HFF-Myc (cell line): Measurements from ENCODE around the gene PHYKPL.

Experiments
- DNase-seq: peaks from one replicate; pipeline ENCODE4 v3.0.0-alpha.2; 2011; ENCODE audit warnings: low read depth; ENCODE audit errors: extremely low read depth
- H3K4me3 ChIP-seq: replicated peaks from 2 replicates; pipeline ENCODE4 v1.5.1; 2011; ENCODE audit warnings: low read depth, mild to moderate bottlenecking, control low read depth, low read length
- CTCF ChIP-seq: IDR thresholded peaks from 2 replicates; pipeline ENCODE4 v1.5.1; 2012; ENCODE audit warnings: mild to moderate bottlenecking, low read depth, low read length, control low read depth; ENCODE audit errors: missing control alignments

Gene PHYKPL

GRCh38 chr5:178238711-178239592, 6.3 kb upstream of the PHYKPL start:
- no peak for DNase-seq
- no peak for TF ChIP-seq CTCF

GRCh38 chr5:178238313-178238635, 5.7 kb upstream of the PHYKPL start:
- no peak overlapping the region for H3K4me3 ChIP-seq
- TF ChIP-seq CTCF = no peak
- DNase-seq = no peak

More at GRCh38 chr5:178238711-178239592, 6.3 kb upstream of the PHYKPL start:
- no peak overlapping the region for H3K4me3 ChIP-seq

GRCh38 chr5:178237431-178238312, 5.1 kb upstream of the PHYKPL start:
- DNase-seq = no peak
- no peak for TF ChIP-seq CTCF

DNA sequence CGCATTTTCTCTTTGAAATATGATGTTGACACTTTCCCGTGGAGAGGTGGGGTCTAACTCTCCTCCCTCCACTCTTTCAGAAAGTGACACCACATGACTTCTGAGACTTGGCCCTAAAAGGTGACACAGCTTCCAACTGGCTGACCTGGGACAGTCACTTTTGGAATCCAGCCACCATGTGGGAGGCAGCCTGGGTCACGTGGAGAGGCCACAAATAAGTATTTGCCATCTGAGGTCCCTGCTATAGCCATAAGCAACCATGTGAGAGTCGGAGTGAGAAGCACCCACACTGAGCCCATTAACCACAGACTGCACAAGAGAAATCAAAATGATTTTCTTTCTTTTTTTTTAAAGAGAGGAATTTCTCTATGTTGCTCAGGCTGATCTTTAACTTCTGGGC, 4.1 kb upstream of the PHYKPL start:
- DNase-seq = no peak
- H3K4me3 ChIP-seq = no peak overlapping the region
- TF ChIP-seq CTCF = no peak

More at GRCh38 chr5:178237431-178238312, 5.1 kb upstream of the PHYKPL start:
- H3K4me3 ChIP-seq = no peak overlapping the region

DNA sequence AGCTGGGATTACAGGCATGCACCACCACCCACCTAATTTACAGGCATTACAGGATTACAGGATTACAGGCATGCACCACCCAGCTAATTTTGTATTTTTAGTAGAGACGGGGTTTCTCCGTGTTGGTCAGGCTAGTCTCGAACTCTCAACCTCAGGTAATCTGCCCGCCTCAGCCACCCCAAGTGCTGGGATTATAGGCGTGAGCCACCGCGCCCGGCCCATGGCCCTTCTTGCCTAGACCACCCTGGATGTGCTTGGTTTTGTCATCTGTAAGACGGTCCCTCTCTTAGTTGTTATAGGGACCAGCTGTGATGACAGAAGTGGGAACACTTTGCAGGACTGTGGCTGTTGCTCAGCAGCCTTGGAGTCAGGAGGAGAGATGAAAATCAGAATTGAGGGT, 3.5 kb upstream of the PHYKPL start:
- H3K4me3 ChIP-seq = no peak overlapping the region
- no peak for TF ChIP-seq CTCF
- DNase-seq = no peak

DNA sequence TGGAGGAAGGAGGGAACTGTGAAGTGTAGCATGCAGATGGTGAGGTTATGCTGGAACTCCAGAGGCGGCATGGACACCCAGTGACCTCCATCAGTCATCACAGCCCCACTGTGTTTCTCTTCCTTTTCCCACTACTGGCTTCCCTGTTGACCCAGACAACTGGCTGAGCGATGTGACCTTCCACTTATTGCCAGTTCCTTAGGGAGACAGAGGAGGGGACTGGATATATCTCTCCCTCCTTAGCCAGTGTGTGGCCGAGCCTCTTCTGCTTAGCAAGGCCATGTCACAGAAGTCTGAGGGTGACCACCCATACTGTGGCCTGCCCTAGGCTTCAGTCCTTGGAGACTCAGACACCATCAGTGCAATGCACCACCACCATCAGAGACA, 3.0 kb upstream of the PHYKPL start:
- no peak for DNase-seq
- no peak for TF ChIP-seq CTCF
- H3K4me3 ChIP-seq = no peak overlapping the region
